Upper lobe of left lung (tissue), 6 donors: ENCODE data around the gene PABPN1. TPM values are rescaled to one million over a fixed set of nuclear protein-coding genes. Genes with fewer than 3 reads are reported as not detected.

ENCODE experiments used
- ATAC-seq, 2 donors: fragments of 200-7000 bp; cut with Tn5 transposase; one replicate each; pipeline ENCODE4 v1.9.1; 2022; ENCODE audit warnings: mild to moderate bottlenecking in 2 of 2, moderate library complexity in 2 of 2; ENCODE audit not compliant: low FRiP score in 2 of 2
- DNase-seq, 2 donors: peaks; one replicate each; pipeline ENCODE4 v3.0.0-alpha.2; 2019 to 2020
- H3K27ac ChIP-seq, 4 donors: fragments of 200-600 bp; sonication (generic); one replicate each; pipeline ENCODE4 v1.5.1; 2016 to 2019
- H3K27me3 ChIP-seq, 4 donors: fragments of 200-600 bp; sonication (generic); one replicate each; pipeline ENCODE4 v1.5.1; 2017 to 2019
- H3K36me3 ChIP-seq, 4 donors: fragments of 200-600 bp; sonication (generic); one replicate each; pipeline ENCODE4 v1.5.1; 2016 to 2019
- H3K4me1 ChIP-seq, 4 donors: fragments of 200-600 bp; sonication (generic); one replicate each; pipeline ENCODE4 v1.5.1; 2018 to 2019
- H3K4me3 ChIP-seq, 4 donors: fragments of 200-600 bp; sonication (generic); one replicate each; pipeline ENCODE4 v1.5.1; 2017 to 2019; ENCODE audit warnings: mild to moderate bottlenecking in 2 of 4, moderate library complexity in 1 of 4
- H3K9me3 ChIP-seq, 4 donors: fragments of 200-600 bp; sonication (generic); one replicate each; pipeline ENCODE4 v1.5.1; 2018 to 2019
- EP300 ChIP-seq, 4 donors: sonication (generic); formaldehyde crosslinking; IDR thresholded peaks; one replicate each; pipeline ENCODE4 v1.5.1; 2017; ENCODE audit warnings: antibody characterized with exemption in 4 of 4, control low read depth in 2 of 4
- POLR2A ChIP-seq, 4 donors: fragments of 450-650 bp; IDR thresholded peaks; one replicate each; pipeline ENCODE4 v1.5.1; 2016 to 2017; ENCODE audit warnings: antibody characterized with exemption in 4 of 4, mild to moderate bottlenecking in 2 of 4
- POLR2AphosphoS5 ChIP-seq, 2 donors: sonication (generic); formaldehyde crosslinking; IDR thresholded peaks; one replicate each; pipeline ENCODE4 v1.5.1; 2017; ENCODE audit warnings: antibody characterized with exemption in 2 of 2
- WGBS, 2 donors: methylation state at CpG; one replicate each; pipeline ENCODE4 v1.1.5; 2017 to 2018; 5-methylcytosine and 5-hydroxymethylcytosine counted together
- total RNA-seq, 6 donors: library from RNA; depleted of rRNA in 4 of 6; stranded (reverse); fragments of >200 nt in 4 of 6; gene quantifications; one replicate each; pipeline versions ENCODE4 v1.1.0 to v1.2.1, GENCODE V29; 2016 to 2021
- TF ChIP-seq, protein P1 (sequence below), 6 experiments: fragments of 450-650 bp in 4 of 6; fragments of 200-600 bp in 2 of 6; sonication (generic) in 2 of 6; IDR thresholded peaks; one replicate each; pipeline ENCODE4 v1.5.1; 2016 to 2019; ENCODE audit warnings: antibody characterized with exemption in 6 of 6
- donor health status: DM: no; HTN: no; CAD: no; lungs with moderate emphysema.
- donor health status: DM: no; HTN: yes; CAD: no; lungs with severe emphysema.

Gene PABPN1
- total RNA-seq, 6 donors from 2014 or later = 47.6 to 325 (median 85.7) TPM

DNA sequence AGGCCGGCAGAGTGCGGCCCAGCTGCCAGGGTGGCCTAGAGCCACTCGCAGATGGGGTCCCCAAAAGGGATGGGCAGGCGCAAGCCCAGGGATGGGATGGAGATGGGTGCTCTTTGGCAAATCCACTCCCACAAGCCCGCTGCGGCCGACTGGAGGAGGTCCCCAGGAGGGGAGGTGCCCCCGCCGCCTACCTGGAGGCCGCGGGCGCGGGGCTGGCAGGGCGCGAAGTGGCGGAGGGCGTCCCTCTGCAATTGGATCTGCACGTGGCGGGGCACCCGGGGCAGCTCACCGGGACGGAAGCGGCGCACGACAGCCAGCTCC lies 19.3 kb upstream of the PABPN1 start:
- Histone ChIP-seq H3K36me3 (peaks cover 0 to 9% (median 3%) of the 10 kb centered on the region in 4 donors), H3K4me1 (peaks cover 23 to 36% (median 31%) of the 10 kb centered on the region in 4 donors), H3K27ac (peak overlapping the region; percentile 91 to 99 (median 98)), H3K4me3 (peak overlapping the region; percentile 53 to 94 (median 80)), H3K9me3 (no peaks in the 10 kb centered on the region), H3K27me3 (no peaks in the 10 kb centered on the region)
- DNase-seq (peak in 1 of 2 donors; percentile 93), ATAC-seq (peak in 1 of 2 donors; percentile 9)
- WGBS, 2 donors = 0% methylated on average over 1 to 4 of the region's 25 CpGs
- TF ChIP-seq POLR2AphosphoS5 (IDR thresholded peaks at IDR 0.05) (peak in 1 of 2 donors; percentile 72), POLR2A (IDR thresholded peaks at IDR 0.05) (peak; percentile 72 to 93 (median 83))
- TF ChIP-seq, protein P1, sequence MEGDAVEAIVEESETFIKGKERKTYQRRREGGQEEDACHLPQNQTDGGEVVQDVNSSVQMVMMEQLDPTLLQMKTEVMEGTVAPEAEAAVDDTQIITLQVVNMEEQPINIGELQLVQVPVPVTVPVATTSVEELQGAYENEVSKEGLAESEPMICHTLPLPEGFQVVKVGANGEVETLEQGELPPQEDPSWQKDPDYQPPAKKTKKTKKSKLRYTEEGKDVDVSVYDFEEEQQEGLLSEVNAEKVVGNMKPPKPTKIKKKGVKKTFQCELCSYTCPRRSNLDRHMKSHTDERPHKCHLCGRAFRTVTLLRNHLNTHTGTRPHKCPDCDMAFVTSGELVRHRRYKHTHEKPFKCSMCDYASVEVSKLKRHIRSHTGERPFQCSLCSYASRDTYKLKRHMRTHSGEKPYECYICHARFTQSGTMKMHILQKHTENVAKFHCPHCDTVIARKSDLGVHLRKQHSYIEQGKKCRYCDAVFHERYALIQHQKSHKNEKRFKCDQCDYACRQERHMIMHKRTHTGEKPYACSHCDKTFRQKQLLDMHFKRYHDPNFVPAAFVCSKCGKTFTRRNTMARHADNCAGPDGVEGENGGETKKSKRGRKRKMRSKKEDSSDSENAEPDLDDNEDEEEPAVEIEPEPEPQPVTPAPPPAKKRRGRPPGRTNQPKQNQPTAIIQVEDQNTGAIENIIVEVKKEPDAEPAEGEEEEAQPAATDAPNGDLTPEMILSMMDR (IDR thresholded peaks at IDR 0.05) = no peak

DNA sequence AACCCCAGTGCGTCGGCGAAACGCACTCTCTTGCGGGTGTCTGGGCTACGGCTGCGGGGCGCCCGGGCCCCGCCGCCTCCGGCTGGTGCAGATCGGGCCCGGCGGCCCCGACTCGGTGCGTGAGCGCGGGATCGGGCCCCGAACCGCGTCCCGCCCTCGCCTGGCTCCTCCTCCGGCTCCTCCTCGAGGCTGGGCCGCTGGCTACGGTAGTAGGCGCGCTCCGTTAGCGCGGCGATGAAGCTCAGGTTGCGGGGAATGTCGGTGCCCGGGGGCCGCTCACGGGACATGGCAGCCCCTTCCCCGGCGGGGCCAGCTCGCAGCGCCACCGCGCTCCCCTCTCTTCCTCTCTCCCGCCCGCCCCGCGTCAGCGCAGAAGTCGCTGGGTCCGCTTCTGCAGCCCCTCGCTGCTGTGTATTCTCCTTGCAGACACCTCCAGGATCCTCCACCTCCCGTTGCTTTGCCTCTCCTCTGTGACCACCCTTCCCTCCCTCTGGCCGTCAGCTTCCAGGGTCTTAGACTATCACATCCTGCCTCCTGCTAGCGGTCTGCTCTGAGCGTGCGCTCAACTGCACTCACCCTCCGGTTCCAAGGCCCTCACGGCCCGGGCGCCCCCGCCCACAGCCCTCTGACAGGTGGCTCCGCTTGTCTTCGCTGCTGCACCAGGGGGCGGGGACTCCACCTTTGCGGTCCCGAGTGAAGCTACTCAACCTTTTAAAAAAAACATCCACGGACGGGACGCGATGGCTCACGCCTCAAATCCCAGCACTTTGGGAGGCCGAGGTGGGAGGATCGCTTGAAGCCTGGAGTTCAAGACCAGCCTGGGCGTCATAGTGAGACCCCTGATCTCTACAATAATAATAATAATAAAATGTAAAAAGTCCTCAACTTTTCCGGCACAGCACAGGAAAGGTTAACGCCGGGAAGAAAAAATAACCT lies 18.7 kb upstream of the PABPN1 start, which contains the start of gene PPP1R3E:
TSS of gene PPP1R3E (minus strand) at position 570 of the 936 bp plus-strand sequence. CDS start at position 287, 283 bp downstream.
- peak; percentile 81 to 94 for DNase-seq
- WGBS, 2 donors = 4 to 9% methylated on average over 20 to 53 of the region's 81 CpGs
- peak within 1 kb of the TSS; percentile 91 to 99 (median 98) for H3K27ac ChIP-seq
- peak within 1 kb of the TSS; percentile 53 to 94 (median 80) for H3K4me3 ChIP-seq
- TF ChIP-seq, protein P1 (IDR thresholded peaks at IDR 0.05) = no peak
- TF ChIP-seq POLR2AphosphoS5 (IDR thresholded peaks at IDR 0.05) (peak in 1 of 2 donors; percentile 58), EP300 (IDR thresholded peaks at IDR 0.05) (no peak), POLR2A (IDR thresholded peaks at IDR 0.05) (peak in 1 of 4 donors; percentile 10)
- no peaks in the 10 kb centered on the region for H3K27me3 ChIP-seq
- H3K4me1 ChIP-seq = peaks cover 27 to 42% (median 37%) of the 10 kb centered on the region in 4 donors
- H3K36me3 ChIP-seq = peaks cover 0 to 7% (median under 1%) of the 10 kb centered on the region in 4 donors
- no peaks in the 10 kb centered on the region for H3K9me3 ChIP-seq
- peak; percentile 9 to 72 for ATAC-seq

DNA sequence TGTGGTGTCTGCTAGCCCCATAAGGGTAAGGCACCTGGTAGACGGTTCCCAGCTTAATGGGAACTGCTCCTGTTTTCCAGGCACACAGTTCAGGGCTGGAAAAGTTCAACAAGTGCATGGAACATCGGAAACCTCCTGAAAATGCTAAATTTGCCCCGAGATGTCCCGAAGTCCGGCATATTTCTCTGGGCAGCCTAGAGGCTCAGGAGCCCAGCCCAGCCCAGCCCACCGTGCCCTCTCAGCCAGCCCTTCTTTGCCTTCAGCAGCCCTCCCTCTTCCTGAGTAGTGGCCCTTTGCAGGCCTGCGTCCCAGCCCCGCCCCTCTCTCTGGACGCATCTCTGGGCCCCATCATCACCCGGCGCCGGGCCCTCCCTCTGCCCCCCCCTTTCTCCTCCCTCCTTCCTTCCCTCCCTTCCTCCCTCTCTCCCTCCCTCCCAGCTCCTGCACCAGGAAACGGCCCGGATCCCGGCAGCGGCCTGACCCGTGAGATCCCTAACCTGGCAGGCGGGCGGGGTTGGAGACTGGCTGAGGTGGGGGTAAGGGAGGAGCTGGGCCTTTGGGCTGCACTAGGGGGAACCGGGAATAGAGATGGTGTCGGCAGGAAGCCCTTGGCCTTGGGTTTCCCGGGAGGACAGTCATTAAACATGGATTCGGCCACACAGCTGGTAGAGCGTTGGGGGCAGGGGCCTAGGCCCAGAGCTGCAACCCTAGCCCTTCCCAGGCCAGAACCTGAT lies 14.7 kb upstream of the PABPN1 start, which contains the start of gene BCL2L2:
TSS of gene BCL2L2 (plus strand) at position 422 of the 734 bp plus-strand sequence. CDS start 935 bp downstream, outside the sequence.
- H3K9me3 ChIP-seq = no peaks in the 10 kb centered on the region
- peak within 1 kb of the TSS; percentile 84 to 93 (median 90) for H3K27ac ChIP-seq
- 2 to 4% methylated on average over 18 to 24 of the region's 24 CpGs for WGBS, 2 donors
- H3K36me3 ChIP-seq = peaks cover 0 to 37% (median 9%) of the 10 kb centered on the region in 4 donors
- DNase-seq (peak; percentile 93 to 96), ATAC-seq (peak; percentile 87 to 92)
- H3K27me3 ChIP-seq = no peaks in the 10 kb centered on the region
- TF ChIP-seq EP300 (IDR thresholded peaks at IDR 0.05) (no peak), POLR2A (IDR thresholded peaks at IDR 0.05) (peak in 2 of 4 donors; percentile 80 to 84), POLR2AphosphoS5 (IDR thresholded peaks at IDR 0.05) (peak; percentile 78 to 82)
- TF ChIP-seq, protein P1 (IDR thresholded peaks at IDR 0.05) = no peak
- peaks cover 33 to 58% (median 35%) of the 10 kb centered on the region in 4 donors for H3K4me1 ChIP-seq
- peak within 1 kb of the TSS; percentile 51 to 76 (median 64) for H3K4me3 ChIP-seq

DNA sequence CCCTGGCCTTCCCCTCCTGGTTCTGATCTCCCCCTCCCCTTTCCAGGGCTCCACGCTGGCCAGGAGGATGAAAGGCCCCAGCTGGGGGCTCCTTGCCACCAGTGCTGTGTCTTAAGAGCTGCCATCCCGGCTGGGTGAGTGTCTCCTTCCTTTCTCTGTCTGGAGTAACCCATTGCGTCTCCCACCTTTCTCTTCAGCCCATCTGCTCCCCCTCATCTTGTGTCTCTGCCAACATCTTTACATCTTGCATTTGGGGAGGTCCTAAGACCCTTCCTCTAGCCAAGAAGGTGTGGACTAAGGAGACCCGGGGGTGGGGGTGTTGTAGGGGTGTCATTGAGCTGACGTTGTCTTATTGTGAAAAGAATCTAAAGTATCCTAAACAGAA lies 14.1 kb upstream of the PABPN1 start:
- TF ChIP-seq EP300 (IDR thresholded peaks at IDR 0.05) = no peak
- TF ChIP-seq, protein P1 (IDR thresholded peaks at IDR 0.05) = no peak
- TF ChIP-seq POLR2A (IDR thresholded peaks at IDR 0.05) = no peak
- no peak for TF ChIP-seq POLR2AphosphoS5 (IDR thresholded peaks at IDR 0.05)
- H3K27me3 ChIP-seq = no peaks in the 10 kb centered on the region
- peak overlapping the region; percentile 51 to 76 (median 64) for H3K4me3 ChIP-seq
- no peaks in the 10 kb centered on the region for H3K9me3 ChIP-seq
- H3K27ac ChIP-seq = peak overlapping the region; percentile 84 to 93 (median 90)
- H3K4me1 ChIP-seq = peaks cover 33 to 58% (median 34%) of the 10 kb centered on the region in 4 donors
- H3K36me3 ChIP-seq = peaks cover 0 to 38% (median 9%) of the 10 kb centered on the region in 4 donors
- ATAC-seq = no peak
- no peak for DNase-seq
- WGBS, 2 donors = 16% methylated on average over 5 of the region's 5 CpGs
